MCF 10A (cell line): ENCODE measurements around the gene SYNPR. TPM values are rescaled to one million over a fixed set of nuclear protein-coding genes. Genes with fewer than 3 reads are reported as not detected.

Experiments used
- BruUV-seq: library from RNA; stranded (reverse); fragments of 400-500 nt; replicated peaks from 2 replicates; lab custom pipeline; 2021; lab: Mats Ljungman, UMichigan
- CTCF ChIA-PET: fragments of 300-600 bp; sonication (Branson Sonifier 250); formaldehyde crosslinking; extraction: SDS; loops from one replicate; lab custom pipeline; 2021; ENCODE audit warnings: antibody characterized with exemption, inconsistent platforms; lab: Yijun Ruan, JAX
- POLR2A ChIA-PET: fragments of 300-600, 350-650 bp; sonication (Branson Sonifier 250); formaldehyde crosslinking; extraction: SDS; loops from one replicate; lab custom pipeline; 2020; ENCODE audit warnings: antibody characterized with exemption, inconsistent platforms; lab: Yijun Ruan, JAX
- DNase-seq: peaks from one replicate; pipeline ENCODE4 v3.0.0-alpha.2; 2018; ENCODE audit not compliant: unreplicated experiment
- H3K27ac Mint-ChIP-seq: one replicate; pipeline ENCODE4 v1.8.0; 2022; ENCODE audit warnings: mild to moderate bottlenecking, low read depth, mixed read lengths; ENCODE audit not compliant: unreplicated experiment
- H3K27me3 Mint-ChIP-seq: one replicate; pipeline ENCODE4 v1.8.0; 2022; ENCODE audit warnings: mixed read lengths; ENCODE audit not compliant: insufficient read depth, unreplicated experiment
- H3K36me3 Mint-ChIP-seq: one replicate; pipeline ENCODE4 v1.8.0; 2022; ENCODE audit warnings: mild to moderate bottlenecking, moderate library complexity, mixed read lengths; ENCODE audit not compliant: insufficient read depth, unreplicated experiment
- H3K4me1 Mint-ChIP-seq: one replicate; pipeline ENCODE4 v1.8.0; 2022; ENCODE audit warnings: mixed read lengths; ENCODE audit not compliant: insufficient read depth, unreplicated experiment
- H3K4me3 Mint-ChIP-seq: one replicate; pipeline ENCODE4 v1.8.0; 2022; ENCODE audit warnings: mild to moderate bottlenecking, moderate library complexity, mixed read lengths; ENCODE audit not compliant: unreplicated experiment
- H3K9me3 Mint-ChIP-seq: one replicate; pipeline ENCODE4 v1.8.0; 2022; ENCODE audit warnings: mixed read lengths; ENCODE audit not compliant: unreplicated experiment
- CTCF ChIP-seq: fragments of 200-600 bp; IDR thresholded peaks from one replicate; pipeline ENCODE4 v1.8.0; 2022; ENCODE audit warnings: antibody characterized with exemption, mild to moderate bottlenecking; ENCODE audit not compliant: unreplicated experiment
- intact Hi-C: fragments of 100-400 bp; cut with micrococcal nuclease; formaldehyde crosslinking; loops from 2 replicates; pipeline ENCODE4 v1.14.1; 2022
- total RNA-seq: library from RNA; stranded (reverse); gene quantifications from 2 replicates; pipeline ENCODE4 v1.2.3, GENCODE V29; 2022

SYNPR gene
- total RNA-seq, 1 experiment from 2014 or later, result not detected

GRCh38 chr3:63231643-63232042 lies 46.5 kb upstream of the SYNPR start:
- BruUV-seq, result no TSS peak
- intact Hi-C loops, result loop anchor here (5.0 kb wide), 2 partner anchors 899 to 1029 kb away; no protein-coding TSS in a partner anchor
- H3K9me3 Mint-ChIP-seq, result no peaks in the 10 kb centered on the region
- H3K4me1 Mint-ChIP-seq, result peaks cover 12% of the 10 kb centered on the region
- POLR2A ChIA-PET, result interaction anchor here (0.6 kb wide), 1 partner anchor 38 kb away, joined by 3 read pairs; no protein-coding TSS in a partner anchor
- DNase-seq, result no peak
- no peak for TF ChIP-seq CTCF
- H3K36me3 Mint-ChIP-seq, result no peaks in the 10 kb centered on the region
- no peak overlapping the region for H3K27ac Mint-ChIP-seq
- CTCF ChIA-PET, result interaction anchor here (0.6 to 15.6 kb wide), 36 partner anchors 9 to 1946 kb away, joined by 3 to 339 read pairs (median 4); partner anchors contain the start of gene C3orf49
- peaks cover under 1% of the 10 kb centered on the region for H3K27me3 Mint-ChIP-seq
- H3K4me3 Mint-ChIP-seq, result no peak overlapping the region

- Mint-ChIP-seq H3K4me1 (peaks cover 8% of the 10 kb centered on the region), H3K36me3 (no peaks in the 10 kb centered on the region), H3K27me3 (peaks cover 13% of the 10 kb centered on the region), H3K27ac (no peak overlapping the region), H3K4me3 (no peak overlapping the region), H3K9me3 (no peaks in the 10 kb centered on the region)
- no TSS peak for BruUV-seq
- DNase-seq, result peak; percentile 6
- ChIA-PET CTCF (interaction anchor here (0.6 to 15.6 kb wide), 38 partner anchors 8 to 1179 kb away, joined by 3 to 339 read pairs (median 4); partner anchors contain the start of gene C3orf49), POLR2A (no interaction called here)
- TF ChIP-seq CTCF, result peak; percentile 25
- intact Hi-C loops, result loop anchor here (5.0 kb wide), 2 partner anchors 901 to 1031 kb away; no protein-coding TSS in a partner anchor
Observed at GRCh38 chr3:63232764-63233396, 45.2 kb upstream of the SYNPR start.

- CTCF ChIA-PET, result interaction anchor here (0.6 to 2.8 kb wide), 6 partner anchors 8 to 634 kb away, joined by 3 to 16 read pairs (median 6); no protein-coding TSS in a partner anchor
- POLR2A ChIA-PET, result no interaction called here
- no peak for DNase-seq
- Mint-ChIP-seq H3K4me3 (no peak overlapping the region), H3K27ac (no peak overlapping the region), H3K9me3 (peaks cover 6% of the 10 kb centered on the region), H3K36me3 (no peaks in the 10 kb centered on the region), H3K27me3 (peaks cover 87% of the 10 kb centered on the region), H3K4me1 (no peaks in the 10 kb centered on the region)
- BruUV-seq, result no TSS peak
- intact Hi-C loops, result no loop called here
- no peak for TF ChIP-seq CTCF
Observed at GRCh38 chr3:63240381-63240902, 37.7 kb upstream of the SYNPR start.

GRCh38 chr3:63242124-63242523 lies 36.0 kb upstream of the SYNPR start:
- CTCF ChIA-PET, result interaction anchor here (0.7 to 2.8 kb wide), 5 partner anchors 12 to 620 kb away, joined by 3 to 16 read pairs (median 4); no protein-coding TSS in a partner anchor
- DNase-seq, result no peak
- H3K4me3 Mint-ChIP-seq, result no peak overlapping the region
- POLR2A ChIA-PET, result no interaction called here
- intact Hi-C loops, result no loop called here
- H3K27me3 Mint-ChIP-seq, result peaks cover 99% of the 10 kb centered on the region
- H3K9me3 Mint-ChIP-seq, result peaks cover 6% of the 10 kb centered on the region
- H3K4me1 Mint-ChIP-seq, result no peaks in the 10 kb centered on the region
- H3K36me3 Mint-ChIP-seq, result no peaks in the 10 kb centered on the region
- no peak overlapping the region for H3K27ac Mint-ChIP-seq
- TF ChIP-seq CTCF, result no peak
- BruUV-seq, result no TSS peak
